ENCODE measurements around the gene SLC35F1.

- TF ChIP-seq SALL2 (tag by site-specific recombination; IDR thresholded peaks at IDR 0.05; ENCODE audit: borderline replicate concordance) (no peak), ZNF24 (tag by site-specific recombination; IDR thresholded peaks at IDR 0.05) (no peak), CTCF (tag by site-specific recombination; IDR thresholded peaks at IDR 0.05) (no peak), GLI4 (tag by site-specific recombination; IDR thresholded peaks at IDR 0.05) (no peak)
Observed at GRCh38 chr6:118313208-118313607, 406.1 kb downstream of the SLC35F1 start.
